GM19099 (cell line): ENCODE results near the gene DUS3L.

Experiments
- POLR2A ChIP-seq: IDR thresholded peaks from 3 replicates; pipeline ENCODE4 v1.6.1; 2011; ENCODE audit warnings: low read depth; ENCODE audit not compliant: insufficient read length; ENCODE audit errors: extremely low read depth

The DUS3L gene

GRCh38 chr19:5774921-5775320 lies 16.0 kb downstream of the DUS3L start:
- TF ChIP-seq POLR2A, result no peak

DNA sequence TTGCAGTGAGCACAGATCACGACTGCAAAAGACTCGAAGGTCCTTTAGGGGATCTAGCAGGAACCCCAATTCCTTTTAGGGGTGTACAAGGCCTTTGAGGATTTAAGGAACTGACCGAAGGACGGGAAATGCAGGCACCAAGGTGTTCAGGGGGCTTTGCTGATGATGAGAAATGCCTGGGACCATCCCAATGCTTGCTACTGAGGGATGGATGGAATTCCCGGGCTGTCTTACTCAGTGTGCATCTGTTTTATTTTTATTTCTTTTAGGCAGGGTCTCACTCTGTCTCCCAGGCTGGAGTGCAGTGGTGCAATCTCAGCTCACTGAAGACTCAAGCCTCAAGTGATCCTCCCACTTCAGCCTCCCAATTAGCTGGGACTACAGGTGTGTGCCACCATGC lies 17.7 kb downstream of the DUS3L start:
- TF ChIP-seq POLR2A, result no peak

- no peak for TF ChIP-seq POLR2A
Observed at GRCh38 chr19:5772416-5772815, 18.5 kb downstream of the DUS3L start.

- no peak for TF ChIP-seq POLR2A
Observed at GRCh38 chr19:5767949-5768348, 23.0 kb downstream of the DUS3L start.

DNA sequence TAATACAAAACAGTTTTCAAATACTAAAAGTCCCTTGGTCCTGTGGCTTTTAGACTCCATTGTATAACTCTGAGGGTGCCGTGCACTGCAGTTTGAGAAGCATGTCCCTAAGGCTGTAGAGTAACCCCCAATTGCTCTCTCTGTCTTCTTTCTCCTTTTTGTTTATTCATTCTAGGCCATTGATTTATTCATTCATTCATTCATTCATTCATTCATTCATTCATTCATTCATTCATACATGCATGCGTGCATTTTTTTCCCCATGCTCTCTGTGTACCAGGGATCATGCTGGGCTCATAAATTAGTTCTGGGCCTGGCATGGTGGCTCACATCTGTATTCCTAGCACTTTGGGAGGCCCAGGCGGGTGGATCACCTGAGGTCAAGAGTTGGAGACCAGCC lies 25.7 kb downstream of the DUS3L start:
- TF ChIP-seq POLR2A, result no peak

- TF ChIP-seq POLR2A, result no peak
Observed at GRCh38 chr19:5762608-5763217, 28.2 kb downstream of the DUS3L start.

DNA sequence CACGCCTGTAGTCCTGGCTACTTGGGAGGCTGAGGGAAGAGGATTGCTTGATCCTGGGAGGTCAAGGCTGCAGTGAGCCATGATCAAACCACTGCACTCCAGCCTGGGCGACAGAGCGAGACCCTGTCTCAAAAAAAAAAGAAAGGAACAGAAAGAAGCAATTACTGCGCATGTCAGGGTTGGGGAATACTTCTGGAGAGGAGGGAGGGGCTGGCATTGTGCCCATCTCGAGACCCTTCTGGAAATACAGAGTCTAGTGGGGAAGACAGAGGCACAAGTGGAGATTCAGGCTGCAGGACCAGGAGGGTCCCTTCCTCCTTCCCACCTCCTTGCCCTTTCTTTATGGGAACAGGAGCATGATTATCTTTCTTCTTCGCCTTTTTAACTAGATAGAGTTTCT lies 37.2 kb downstream of the DUS3L start:
- no peak for TF ChIP-seq POLR2A

DNA sequence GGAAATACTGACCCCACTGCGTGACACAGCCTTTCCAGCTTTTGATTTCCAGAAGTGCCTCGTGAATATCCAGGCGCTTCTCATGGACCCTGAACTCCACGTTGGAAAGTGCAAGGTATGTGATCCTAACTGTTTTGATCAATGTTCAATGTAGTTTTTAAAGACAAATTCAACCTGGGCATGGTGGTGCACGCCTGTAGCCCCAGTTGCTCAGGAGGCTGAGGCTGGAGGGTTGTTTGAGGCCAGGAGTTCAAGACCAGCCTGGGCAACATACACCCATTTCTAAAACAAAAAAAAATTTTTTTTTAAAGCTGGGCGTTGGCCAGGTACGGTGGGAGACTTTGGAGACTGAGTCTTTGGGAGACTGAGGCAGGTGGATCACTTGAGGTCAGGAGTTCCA lies 39.3 kb downstream of the DUS3L start:
- TF ChIP-seq POLR2A, result no peak

- TF ChIP-seq POLR2A, result no peak
Observed at GRCh38 chr19:5749505-5749904, 41.5 kb downstream of the DUS3L start.

DNA sequence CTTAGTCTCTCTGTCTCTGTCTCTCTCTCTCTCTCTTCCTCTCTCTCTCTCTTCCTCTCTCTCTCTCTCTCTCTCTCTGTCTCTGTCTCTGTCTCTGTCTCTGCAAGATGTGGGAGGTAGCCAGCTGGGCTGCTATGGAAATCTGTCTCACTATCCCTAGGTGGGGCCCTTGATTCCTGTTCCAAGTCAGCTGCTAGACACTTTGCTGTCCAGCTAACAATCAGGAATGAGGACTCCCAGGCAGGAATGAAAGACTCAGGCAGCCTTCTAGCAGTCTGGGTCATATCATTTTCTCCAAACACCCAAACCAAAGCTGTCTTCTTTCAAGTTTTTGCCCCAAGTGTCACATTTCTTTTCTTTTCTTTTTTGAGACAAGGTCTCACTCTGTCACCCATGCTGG lies 47.3 kb downstream of the DUS3L start:
- no peak for TF ChIP-seq POLR2A

DNA sequence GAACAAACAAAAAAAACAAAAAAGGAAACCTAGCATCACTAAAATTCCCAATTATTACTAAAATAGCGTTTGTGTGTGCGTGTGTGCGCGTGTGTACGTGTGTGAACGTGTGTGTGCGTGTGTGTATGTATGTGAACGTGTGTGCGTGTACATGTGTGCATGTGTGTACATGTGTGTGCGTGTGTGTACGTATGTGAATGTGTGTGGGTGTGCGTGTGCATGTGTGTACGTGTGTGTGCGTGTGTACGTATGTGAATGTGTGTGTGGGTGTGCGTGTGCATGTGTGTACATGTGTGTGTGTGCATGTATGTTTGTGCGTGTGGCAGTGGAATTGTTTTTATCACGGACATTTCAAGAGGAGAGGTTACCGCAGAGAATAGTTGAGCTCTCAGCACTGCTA lies 48.9 kb downstream of the DUS3L start:
- TF ChIP-seq POLR2A, result no peak

- no peak for TF ChIP-seq POLR2A
Observed at GRCh38 chr19:5738423-5738822, 52.5 kb downstream of the DUS3L start.
